Glomerular visceral epithelial cell (primary cell): ENCODE measurements around the gene SYNE3.
A peak's percentile ranks its signal among the peaks of the same experiment; 100 is the strongest.
"Not testable (repeated sequence)": the region's sequence is repeated elsewhere in the genome, so short reads cannot be mapped to it uniquely, and the experiment has no call there.

ENCODE experiments used
- DNase-seq: peaks from one replicate; pipeline ENCODE4 v3.0.0-alpha.2; 2016; ENCODE audit errors: extremely low spot score

The SYNE3 gene

GRCh38 chr14:95523815-95524448 lies 7.5 kb upstream of the SYNE3 start:
- peak; percentile 13 for DNase-seq

GRCh38 chr14:95523051-95523814 lies 6.8 kb upstream of the SYNE3 start:
- DNase-seq = no peak

GRCh38 chr14:95522556-95522955 lies 6.1 kb upstream of the SYNE3 start:
- no peak for DNase-seq

GRCh38 chr14:95522116-95522515 lies 5.7 kb upstream of the SYNE3 start:
- DNase-seq = no peak

GRCh38 chr14:95521001-95521400 lies 4.6 kb upstream of the SYNE3 start:
- no peak for DNase-seq

- DNase-seq = no peak
These were observed 3.9 kb upstream of the SYNE3 start for GRCh38 chr14:95520346-95520745.

DNA sequence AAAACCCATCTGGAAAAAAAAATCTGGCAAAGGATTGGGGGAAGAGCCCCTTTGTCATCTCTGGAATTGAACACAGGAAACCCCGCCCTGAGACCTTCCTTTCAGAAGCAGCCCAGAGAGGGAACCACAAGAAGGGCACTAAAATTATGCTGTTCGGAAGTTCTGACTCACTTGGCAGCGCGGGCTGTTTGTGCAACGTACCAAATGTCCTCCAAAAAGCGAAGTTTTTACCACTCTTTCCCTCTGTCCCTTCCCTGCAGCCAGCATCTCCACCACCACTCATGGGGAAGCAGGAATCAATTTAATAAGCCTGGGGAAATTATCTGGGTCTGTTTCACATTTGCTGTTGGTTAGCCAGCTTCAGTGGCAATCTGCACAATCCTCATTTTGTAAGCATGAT lies 3.2 kb upstream of the SYNE3 start:
- no peak for DNase-seq

DNA sequence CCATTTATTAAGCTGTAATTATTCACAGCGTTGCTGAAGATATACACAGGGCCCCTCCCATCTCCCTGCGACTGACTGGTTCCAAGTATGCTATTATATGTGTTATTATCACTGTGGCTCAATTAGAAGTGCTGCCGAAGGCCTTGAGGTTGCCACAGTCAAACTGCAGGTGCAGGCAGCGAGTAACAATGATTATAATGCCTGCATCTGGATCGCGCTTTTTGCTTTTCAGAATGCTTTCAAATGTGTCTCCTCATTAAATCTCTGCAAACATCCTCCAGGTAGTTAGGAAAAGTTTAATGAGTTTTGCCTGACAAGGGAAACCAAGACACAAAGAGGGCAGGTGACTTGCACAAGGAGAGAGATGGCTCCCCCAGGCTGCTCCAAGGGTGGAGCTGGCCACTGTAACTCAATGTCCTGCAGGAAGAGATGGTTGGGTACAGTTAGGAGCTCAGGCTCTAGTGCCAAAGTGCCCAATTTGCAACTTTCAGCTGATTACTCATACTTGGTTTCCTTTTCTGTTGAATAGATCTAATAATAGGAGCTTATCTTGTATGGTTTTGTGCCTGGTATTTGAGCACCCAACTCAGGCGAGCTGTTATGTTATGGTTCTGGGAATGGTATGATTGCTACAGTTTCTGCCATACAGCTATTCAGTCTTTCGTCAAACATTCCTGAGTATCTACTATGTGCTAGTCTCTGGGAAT lies 1.7 kb upstream of the SYNE3 start:
- DNase-seq = no peak

- peak; percentile 59 for DNase-seq
These were observed 576 bp downstream of the SYNE3 start for GRCh38 chr14:95515596-95516552.

DNA sequence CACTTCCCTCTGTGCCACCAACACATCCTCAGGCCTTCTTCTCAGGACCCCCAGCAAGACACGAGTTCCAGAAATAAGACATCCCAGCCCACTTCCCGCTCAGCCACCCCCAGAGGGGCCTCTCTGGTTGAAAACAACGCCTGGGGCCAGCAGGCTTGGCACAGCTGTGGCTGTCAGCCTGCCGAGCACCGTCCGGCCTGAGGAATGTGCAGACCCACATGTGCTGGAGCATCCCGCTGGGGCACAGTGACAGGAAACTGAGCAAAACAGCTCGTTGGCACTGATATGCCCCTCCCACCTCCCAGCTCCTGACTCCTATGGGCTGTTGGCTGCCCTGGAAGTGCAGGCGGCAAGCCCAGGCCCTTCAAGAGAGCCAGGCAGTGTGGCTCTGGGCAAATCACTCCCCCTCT lies 1.4 kb downstream of the SYNE3 start:
- DNase-seq = no peak

DNA sequence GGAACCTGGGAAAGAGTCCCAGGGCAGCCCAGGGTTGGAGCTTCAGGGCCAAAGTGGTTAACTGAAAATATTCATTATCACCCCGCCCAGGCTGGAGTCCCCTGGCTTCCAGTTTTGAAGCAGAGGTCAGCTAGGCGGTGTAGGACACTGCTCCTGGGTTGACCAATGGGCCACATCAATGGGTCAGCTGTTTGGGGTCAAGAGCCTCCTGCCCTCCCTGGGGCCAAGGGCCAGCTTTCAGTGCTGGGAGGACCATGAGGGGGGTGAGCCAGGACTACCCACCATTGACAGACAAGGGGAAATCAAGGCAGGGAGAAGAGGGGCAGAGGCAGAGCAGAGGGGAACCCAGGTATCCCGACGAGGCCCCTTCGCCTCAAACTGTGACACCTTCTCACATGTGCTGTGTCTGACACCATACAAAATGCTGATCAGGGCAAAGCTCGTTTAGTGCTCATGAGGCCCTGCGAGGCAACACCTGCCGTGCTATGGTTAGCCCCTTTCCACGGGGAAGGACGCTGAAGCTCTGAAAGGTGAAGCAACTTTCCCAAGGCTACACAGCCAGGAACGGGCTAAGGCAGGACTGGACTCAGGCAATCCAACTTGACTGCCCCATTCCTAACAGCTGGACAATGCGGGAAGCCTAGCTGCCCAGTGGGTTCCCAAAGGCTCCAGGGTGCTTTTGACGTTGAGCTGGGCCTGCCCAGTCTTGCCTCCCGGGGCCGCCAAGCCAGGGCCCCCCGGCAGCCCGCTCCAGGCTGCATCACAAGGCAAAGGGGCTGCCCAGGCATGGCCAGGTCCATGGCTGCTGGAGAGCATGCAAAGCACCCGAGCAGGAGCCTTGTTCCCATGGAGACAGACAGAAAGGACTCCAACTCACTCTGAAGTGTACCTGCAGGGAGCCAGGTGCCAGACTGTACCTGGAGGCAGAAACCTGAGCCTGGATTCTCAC lies 2.0 kb downstream of the SYNE3 start:
- DNase-seq = no peak

DNA sequence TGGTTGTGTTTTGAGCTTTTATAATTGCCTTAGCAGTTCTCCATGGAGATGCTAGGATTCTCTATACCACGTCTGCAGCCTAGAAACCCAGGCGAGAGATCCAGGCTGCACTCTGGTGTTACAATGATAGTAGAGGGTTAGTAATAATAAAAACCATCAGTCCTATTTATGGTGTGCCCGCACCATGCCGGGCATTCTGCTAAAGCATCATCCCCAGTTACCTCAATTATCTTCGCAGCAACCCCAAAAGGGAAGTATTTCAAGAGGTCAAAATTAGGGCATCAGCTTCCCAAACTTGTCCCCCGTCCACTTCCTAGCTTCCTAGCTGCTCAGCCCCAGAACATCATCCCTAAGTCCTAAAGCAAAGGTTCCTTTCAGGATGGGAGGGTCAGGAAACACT lies 3.2 kb downstream of the SYNE3 start:
- DNase-seq = no peak

GRCh38 chr14:95511687-95512086 lies 4.8 kb downstream of the SYNE3 start:
- no peak for DNase-seq

DNA sequence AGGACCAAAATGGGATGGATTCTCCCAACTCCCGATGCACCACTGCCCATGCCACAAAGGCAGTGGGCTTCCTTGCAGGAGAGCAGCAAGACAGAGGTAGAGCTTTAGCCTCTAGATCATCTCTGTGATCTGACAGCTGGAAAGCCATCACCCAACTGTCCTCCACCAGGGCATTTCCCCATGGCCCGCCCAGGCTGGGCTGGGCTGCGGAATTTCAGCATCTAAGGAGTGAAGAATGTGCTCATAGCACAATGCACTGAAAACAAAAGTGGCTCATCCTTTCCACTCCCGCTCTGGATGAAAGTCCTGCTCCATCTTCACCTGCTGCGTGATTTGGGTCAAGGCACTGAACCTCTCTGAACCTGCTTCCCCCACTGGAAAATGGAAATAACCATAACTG lies 5.6 kb downstream of the SYNE3 start:
- DNase-seq = no peak

DNA sequence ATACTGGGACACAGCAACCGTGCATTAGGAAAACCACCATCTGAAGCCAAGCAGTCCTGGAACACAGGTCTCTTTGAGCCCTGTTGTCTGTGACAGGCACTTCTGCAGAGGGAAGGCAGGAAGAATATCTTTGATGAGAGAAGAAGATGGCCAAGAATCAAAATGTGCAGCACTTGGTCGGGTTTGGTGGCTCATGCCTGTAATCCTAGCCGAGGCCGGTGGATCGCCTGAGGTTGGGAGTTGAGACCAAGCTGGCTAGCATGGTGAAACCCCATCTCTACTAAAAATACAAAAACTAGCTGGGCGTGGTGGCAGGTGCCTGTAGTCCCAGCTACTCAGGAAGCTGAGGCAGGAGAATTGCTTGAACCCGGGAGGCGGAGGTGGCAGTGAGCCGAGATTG lies 6.1 kb downstream of the SYNE3 start:
- not testable (repeated sequence) for DNase-seq

GRCh38 chr14:95509495-95509894 lies 7.0 kb downstream of the SYNE3 start:
- no peak for DNase-seq

- DNase-seq = no peak
These were observed 8.1 kb downstream of the SYNE3 start for GRCh38 chr14:95508377-95508776.

DNA sequence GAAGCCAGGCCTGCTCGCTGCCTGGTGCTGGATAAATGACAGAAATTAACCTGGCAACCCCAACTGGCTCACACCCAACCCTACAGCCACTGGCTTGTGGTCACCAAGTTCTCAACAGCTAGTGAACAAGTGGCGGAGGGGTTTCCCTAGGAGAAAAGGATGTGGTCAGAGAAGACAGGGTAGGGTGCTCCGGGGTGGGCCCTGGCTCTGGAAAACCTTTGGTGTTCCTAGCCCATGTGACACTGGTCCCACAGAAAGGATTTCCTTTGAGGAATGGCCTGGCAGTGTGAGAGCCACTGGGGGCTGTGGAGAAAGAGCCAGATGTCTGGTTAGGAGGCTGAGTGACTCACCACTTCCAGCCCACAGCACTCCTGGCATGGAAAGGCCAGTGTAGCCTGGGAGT lies 8.7 kb downstream of the SYNE3 start:
- peak; percentile 94 for DNase-seq

GRCh38 chr14:95507174-95507573 lies 9.3 kb downstream of the SYNE3 start:
- peak; percentile 93 for DNase-seq

DNA sequence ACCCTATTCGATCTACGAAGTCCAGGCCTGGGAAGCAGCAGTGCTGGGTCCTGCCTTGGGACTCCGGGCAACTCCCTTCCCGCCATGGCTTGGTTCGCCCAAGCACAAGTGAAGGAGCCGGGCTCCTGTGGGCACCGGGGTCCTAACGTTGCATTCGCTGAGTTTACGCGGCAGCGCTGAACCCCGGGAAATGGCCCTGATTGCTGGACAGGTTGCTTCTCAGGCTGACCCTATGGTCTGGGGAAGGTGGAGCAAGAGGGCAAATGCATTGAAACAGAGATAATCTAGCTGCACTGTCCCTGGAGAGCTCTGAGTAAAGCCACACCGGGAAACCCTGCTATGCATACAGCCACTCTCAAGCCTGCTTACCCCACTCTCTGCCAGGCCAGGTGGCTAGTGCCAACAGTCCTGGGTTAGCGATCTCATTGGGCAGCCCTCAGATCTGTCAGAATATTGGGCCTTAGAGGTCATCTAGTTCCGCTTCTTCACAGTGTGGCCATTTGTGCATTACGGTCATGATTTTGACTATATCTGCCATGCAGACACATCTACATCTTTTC lies 11.3 kb downstream of the SYNE3 start:
- no peak for DNase-seq
